HL-60 (cell line): ENCODE data around the gene SPATS2.

Experiments used
- CTCF ChIP-seq: IDR thresholded peaks from one replicate; pipeline ENCODE4 v1.5.1; 2011; ENCODE audit warnings: low read length, control low read depth, inconsistent platforms; ENCODE audit not compliant: insufficient read depth
- GABPA ChIP-seq: IDR thresholded peaks from 2 replicates; pipeline ENCODE4 v1.6.1; 2012; ENCODE audit warnings: low read depth
- POLR2AphosphoS5 ChIP-seq: IDR thresholded peaks from 2 replicates; pipeline ENCODE4 v1.6.1; 2012; ENCODE audit warnings: low read depth
- REST ChIP-seq: IDR thresholded peaks from 2 replicates; pipeline ENCODE4 v1.6.1; 2012; ENCODE audit warnings: low read depth; ENCODE audit not compliant: insufficient replicate concordance
- SPI1 ChIP-seq: IDR thresholded peaks from 2 replicates; pipeline ENCODE4 v1.6.1; 2012; ENCODE audit warnings: low read depth, mild to moderate bottlenecking, borderline replicate concordance

GRCh38 chr12:49432616-49433015 is 65.4 kb downstream of the SPATS2 start:
- TF ChIP-seq CTCF: no peak
- no peak for TF ChIP-seq REST
- TF ChIP-seq GABPA: no peak
- TF ChIP-seq POLR2AphosphoS5: no peak
- no peak for TF ChIP-seq SPI1
